ENCODE measurements around the gene TMEM98. TPM values are rescaled to one million over a fixed set of nuclear protein-coding genes. Genes with fewer than 3 reads are reported as not detected.

Gene TMEM98
- total RNA-seq, 2 experiments from 2014 or later: not detected

DNA sequence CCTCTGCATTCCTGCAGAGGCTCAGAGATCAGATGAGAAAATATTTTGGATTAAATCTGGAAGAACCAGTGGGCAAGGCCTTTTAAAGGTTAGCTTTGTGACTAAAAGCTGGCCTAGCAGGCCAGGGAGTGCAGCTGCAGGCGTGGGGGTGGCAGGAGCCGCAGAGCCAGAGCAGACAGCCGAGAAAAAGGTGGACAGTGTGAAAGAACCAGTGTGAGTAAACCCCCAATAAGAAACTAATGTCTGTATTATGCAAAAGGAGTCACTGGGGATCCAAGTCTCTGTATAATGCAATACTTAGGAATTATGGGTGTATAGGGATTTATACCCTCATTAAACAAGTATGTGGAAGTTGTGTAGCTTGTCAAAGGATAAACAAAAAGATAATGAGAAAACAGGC lies 42.3 kb downstream of the TMEM98 start:
- ChIA-PET CTCF (ENCODE audit: unreplicated experiment) (no interaction called here), POLR2A (no interaction called here)
- H3K4me3 ChIP-seq (ENCODE audit: low read depth, low read length, poor library complexity, severe bottlenecking): no peak overlapping the region
- BruUV-seq (replicated peaks): no TSS peak
- no peaks in the 10 kb centered on the region for H3K4me1 ChIP-seq (ENCODE audit: insufficient read depth, low read length, poor library complexity, severe bottlenecking)
- no peak overlapping the region for H3K4me2 ChIP-seq (ENCODE audit: low read length)
- no peak overlapping the region for H2AFZ ChIP-seq (ENCODE audit: low read length)
- no peak overlapping the region for H3K27ac ChIP-seq (ENCODE audit: low read depth, low read length, poor library complexity, severe bottlenecking)
- H4K20me1 ChIP-seq (ENCODE audit: insufficient read depth, low read length): no peaks in the 10 kb centered on the region
- no peak for TF ChIP-seq EZH2phosphoT487 (IDR thresholded peaks at IDR 0.05; ENCODE audit: borderline replicate concordance, low read depth, low read length)
- TF ChIP-seq, protein P1, sequence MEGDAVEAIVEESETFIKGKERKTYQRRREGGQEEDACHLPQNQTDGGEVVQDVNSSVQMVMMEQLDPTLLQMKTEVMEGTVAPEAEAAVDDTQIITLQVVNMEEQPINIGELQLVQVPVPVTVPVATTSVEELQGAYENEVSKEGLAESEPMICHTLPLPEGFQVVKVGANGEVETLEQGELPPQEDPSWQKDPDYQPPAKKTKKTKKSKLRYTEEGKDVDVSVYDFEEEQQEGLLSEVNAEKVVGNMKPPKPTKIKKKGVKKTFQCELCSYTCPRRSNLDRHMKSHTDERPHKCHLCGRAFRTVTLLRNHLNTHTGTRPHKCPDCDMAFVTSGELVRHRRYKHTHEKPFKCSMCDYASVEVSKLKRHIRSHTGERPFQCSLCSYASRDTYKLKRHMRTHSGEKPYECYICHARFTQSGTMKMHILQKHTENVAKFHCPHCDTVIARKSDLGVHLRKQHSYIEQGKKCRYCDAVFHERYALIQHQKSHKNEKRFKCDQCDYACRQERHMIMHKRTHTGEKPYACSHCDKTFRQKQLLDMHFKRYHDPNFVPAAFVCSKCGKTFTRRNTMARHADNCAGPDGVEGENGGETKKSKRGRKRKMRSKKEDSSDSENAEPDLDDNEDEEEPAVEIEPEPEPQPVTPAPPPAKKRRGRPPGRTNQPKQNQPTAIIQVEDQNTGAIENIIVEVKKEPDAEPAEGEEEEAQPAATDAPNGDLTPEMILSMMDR (conservative IDR thresholded peaks at IDR 0.05; ENCODE audit: low read length): no peak
- intact Hi-C loops (cut with micrococcal nuclease; ENCODE audit: unreplicated experiment): no loop called here
- no peak for DNase-seq (ENCODE audit: low spot score)
- no peaks in the 10 kb centered on the region for H3K9me3 ChIP-seq (ENCODE audit: low read length)
- H3K36me3 ChIP-seq (ENCODE audit: insufficient read depth, low read length): no peaks in the 10 kb centered on the region
- no peaks in the 10 kb centered on the region for H3K9me2 ChIP-seq (ENCODE audit: insufficient read depth, low read length)
- no peaks in the 10 kb centered on the region for H3K79me2 ChIP-seq (ENCODE audit: insufficient read depth, low read depth, low read length)

DNA sequence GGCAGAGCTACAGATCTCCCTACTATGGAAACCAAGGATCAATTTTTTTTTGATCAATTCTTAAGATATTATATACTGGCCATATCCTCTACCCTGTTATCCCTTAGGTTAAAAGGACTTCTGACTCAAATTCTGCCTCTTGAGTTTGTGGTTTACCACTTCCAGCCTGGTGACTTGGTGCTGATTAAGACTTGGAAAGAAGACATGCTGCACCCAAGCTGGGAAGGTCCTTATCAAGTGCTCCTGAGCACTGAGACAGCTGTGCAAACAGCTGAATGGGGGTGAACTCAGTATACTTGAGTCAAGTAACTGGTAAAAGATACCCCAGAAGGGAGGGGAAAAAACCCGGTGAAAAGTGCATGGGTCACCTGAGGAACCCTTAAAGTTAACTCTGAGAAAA lies 43.2 kb downstream of the TMEM98 start:
- Histone ChIP-seq H3K4me2 (ENCODE audit: low read length) (no peak overlapping the region), H3K9me3 (ENCODE audit: low read length) (no peaks in the 10 kb centered on the region), H3K9me2 (ENCODE audit: insufficient read depth, low read length) (no peaks in the 10 kb centered on the region), H2AFZ (ENCODE audit: low read length) (no peak overlapping the region), H3K27ac (ENCODE audit: low read depth, low read length, poor library complexity, severe bottlenecking) (no peak overlapping the region), H3K4me1 (ENCODE audit: insufficient read depth, low read length, poor library complexity, severe bottlenecking) (no peaks in the 10 kb centered on the region), H3K36me3 (ENCODE audit: insufficient read depth, low read length) (no peaks in the 10 kb centered on the region), H3K79me2 (ENCODE audit: insufficient read depth, low read depth, low read length) (no peaks in the 10 kb centered on the region), H3K4me3 (ENCODE audit: low read depth, low read length, poor library complexity, severe bottlenecking) (no peak overlapping the region), H4K20me1 (ENCODE audit: insufficient read depth, low read length) (no peaks in the 10 kb centered on the region)
- no TSS peak for BruUV-seq (replicated peaks)
- intact Hi-C loops (cut with micrococcal nuclease; ENCODE audit: unreplicated experiment): no loop called here
- POLR2A ChIA-PET: no interaction called here
- TF ChIP-seq EZH2phosphoT487 (IDR thresholded peaks at IDR 0.05; ENCODE audit: borderline replicate concordance, low read depth, low read length): no peak
- TF ChIP-seq, protein P1 (conservative IDR thresholded peaks at IDR 0.05; ENCODE audit: low read length): no peak
- CTCF ChIA-PET (ENCODE audit: unreplicated experiment): no interaction called here
- no peak for DNase-seq (ENCODE audit: low spot score)

DNA sequence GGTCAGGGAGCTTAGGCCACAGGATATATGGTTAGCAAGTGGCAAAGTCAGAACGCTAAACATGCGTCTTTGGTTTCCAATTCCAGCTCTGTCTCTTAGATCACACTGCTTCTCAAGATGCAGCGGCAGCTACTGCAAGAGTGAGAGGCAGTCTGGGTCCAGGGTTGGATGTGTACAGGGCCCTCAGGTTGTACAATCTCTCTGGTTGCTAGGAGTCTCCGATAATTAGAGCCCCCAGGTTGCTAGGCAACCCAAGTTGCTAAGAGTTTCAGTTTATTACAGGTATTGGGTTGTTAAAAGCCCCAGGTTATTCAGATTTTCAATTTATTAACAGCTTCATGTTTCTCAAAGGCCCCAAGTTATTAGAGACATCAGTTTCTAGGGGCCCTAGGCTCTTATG lies 48.2 kb downstream of the TMEM98 start:
- Histone ChIP-seq H2AFZ (ENCODE audit: low read length) (no peak overlapping the region), H3K4me2 (ENCODE audit: low read length) (no peak overlapping the region), H3K4me1 (ENCODE audit: insufficient read depth, low read length, poor library complexity, severe bottlenecking) (no peaks in the 10 kb centered on the region), H3K27ac (ENCODE audit: low read depth, low read length, poor library complexity, severe bottlenecking) (no peak overlapping the region), H3K4me3 (ENCODE audit: low read depth, low read length, poor library complexity, severe bottlenecking) (no peak overlapping the region), H3K9me2 (ENCODE audit: insufficient read depth, low read length) (no peaks in the 10 kb centered on the region), H3K9me3 (ENCODE audit: low read length) (no peaks in the 10 kb centered on the region), H3K79me2 (ENCODE audit: insufficient read depth, low read depth, low read length) (no peaks in the 10 kb centered on the region), H3K36me3 (ENCODE audit: insufficient read depth, low read length) (no peaks in the 10 kb centered on the region), H4K20me1 (ENCODE audit: insufficient read depth, low read length) (no peaks in the 10 kb centered on the region)
- intact Hi-C loops (cut with micrococcal nuclease; ENCODE audit: unreplicated experiment): no loop called here
- TF ChIP-seq, protein P1 (conservative IDR thresholded peaks at IDR 0.05; ENCODE audit: low read length): no peak
- TF ChIP-seq EZH2phosphoT487 (IDR thresholded peaks at IDR 0.05; ENCODE audit: borderline replicate concordance, low read depth, low read length): no peak
- BruUV-seq (replicated peaks): no TSS peak
- ChIA-PET CTCF (ENCODE audit: unreplicated experiment) (no interaction called here), POLR2A (interaction anchor here (0.6 kb wide), 1 partner anchor 16 kb away, joined by 3 read pairs; no protein-coding TSS in a partner anchor)
- DNase-seq (ENCODE audit: low spot score): no peak

Measured in OCI-LY7 (cell line).